Neural cell (in vitro differentiated cells): ENCODE data around the gene COL23A1.

Experiments
- EZH2 ChIP-seq: fragments of 200-600, 300-800 bp; shearing (Covaris generic), sonication (generic); IDR thresholded peaks from 2 replicates; pipeline ENCODE4 v1.6.1; 2014; ENCODE audit warnings: antibody characterized with exemption, low read length, borderline replicate concordance, mild to moderate bottlenecking; ENCODE audit not compliant: insufficient read depth, poor library complexity, severe bottlenecking
- TF ChIP-seq, protein P1 (sequence below): fragments of 450-650 bp; IDR thresholded peaks from 2 replicates; pipeline ENCODE4 v1.5.1; 2014; ENCODE audit warnings: antibody characterized with exemption, mild to moderate bottlenecking, moderate library complexity; ENCODE audit not compliant: poor library complexity, severe bottlenecking

DNA sequence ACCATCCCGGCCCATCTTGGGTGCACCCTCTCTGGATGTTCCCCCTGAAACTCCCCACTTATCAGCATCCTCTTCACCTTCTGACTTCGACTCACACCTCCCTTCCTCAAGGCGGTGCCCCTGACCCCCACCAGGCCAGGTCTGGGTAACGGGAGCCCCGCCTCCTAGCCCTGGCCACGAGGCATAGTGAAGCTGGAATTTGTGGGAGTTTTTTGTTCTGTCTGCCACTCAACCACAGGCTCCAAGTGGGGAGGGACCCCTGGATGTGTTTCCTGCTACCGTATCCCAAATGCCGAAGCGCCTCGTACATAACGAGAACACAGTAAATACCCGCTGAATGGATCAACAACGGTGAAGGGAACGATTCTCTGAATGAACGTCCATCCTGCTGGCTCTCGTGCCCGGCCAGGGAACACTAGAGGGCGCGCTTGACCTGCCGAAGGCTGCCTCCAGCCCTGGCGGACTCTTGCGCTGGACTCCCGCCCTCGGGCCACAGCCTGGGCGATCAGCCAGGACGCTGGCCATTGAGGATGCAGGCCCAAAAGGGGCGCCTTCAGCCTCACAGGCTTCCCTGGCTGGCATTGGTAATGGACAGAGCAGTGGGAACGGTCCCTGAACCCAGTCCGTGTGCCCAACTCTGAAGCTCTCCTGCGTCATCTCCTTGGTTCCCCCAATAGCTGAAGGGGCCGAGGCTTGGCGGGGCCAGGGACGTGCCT is 310.3 kb downstream of the COL23A1 start:
- TF ChIP-seq, protein P1, sequence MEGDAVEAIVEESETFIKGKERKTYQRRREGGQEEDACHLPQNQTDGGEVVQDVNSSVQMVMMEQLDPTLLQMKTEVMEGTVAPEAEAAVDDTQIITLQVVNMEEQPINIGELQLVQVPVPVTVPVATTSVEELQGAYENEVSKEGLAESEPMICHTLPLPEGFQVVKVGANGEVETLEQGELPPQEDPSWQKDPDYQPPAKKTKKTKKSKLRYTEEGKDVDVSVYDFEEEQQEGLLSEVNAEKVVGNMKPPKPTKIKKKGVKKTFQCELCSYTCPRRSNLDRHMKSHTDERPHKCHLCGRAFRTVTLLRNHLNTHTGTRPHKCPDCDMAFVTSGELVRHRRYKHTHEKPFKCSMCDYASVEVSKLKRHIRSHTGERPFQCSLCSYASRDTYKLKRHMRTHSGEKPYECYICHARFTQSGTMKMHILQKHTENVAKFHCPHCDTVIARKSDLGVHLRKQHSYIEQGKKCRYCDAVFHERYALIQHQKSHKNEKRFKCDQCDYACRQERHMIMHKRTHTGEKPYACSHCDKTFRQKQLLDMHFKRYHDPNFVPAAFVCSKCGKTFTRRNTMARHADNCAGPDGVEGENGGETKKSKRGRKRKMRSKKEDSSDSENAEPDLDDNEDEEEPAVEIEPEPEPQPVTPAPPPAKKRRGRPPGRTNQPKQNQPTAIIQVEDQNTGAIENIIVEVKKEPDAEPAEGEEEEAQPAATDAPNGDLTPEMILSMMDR = peak; percentile 97
- TF ChIP-seq EZH2 = no peak
